ENCODE data around the gene KSR1.

KSR1 gene

GRCh38 chr17:27569884-27570577 lies 113.8 kb downstream of the KSR1 start:
- DNase-seq (ENCODE audit: low read depth in 2 of 2), result no peak

GRCh38 chr17:27570578-27570914 lies 114.3 kb downstream of the KSR1 start:
- DNase-seq (ENCODE audit: low read depth in 2 of 2), result no peak

GRCh38 chr17:27571563-27572352 lies 115.5 kb downstream of the KSR1 start:
- no peak for DNase-seq (ENCODE audit: low read depth in 2 of 2)

GRCh38 chr17:27572665-27573064 lies 116.4 kb downstream of the KSR1 start:
- peak in 1 of 2 donors; percentile 48 for DNase-seq (ENCODE audit: low read depth in 2 of 2)

- DNase-seq (ENCODE audit: low read depth in 2 of 2), result no peak
Measured at GRCh38 chr17:27573548-27573947, 117.3 kb downstream of the KSR1 start.

GRCh38 chr17:27573971-27574525 lies 117.8 kb downstream of the KSR1 start:
- no peak for DNase-seq (ENCODE audit: low read depth in 2 of 2)

- DNase-seq (ENCODE audit: low read depth in 2 of 2), result no peak
Measured at GRCh38 chr17:27575096-27575911, 119.1 kb downstream of the KSR1 start.

- DNase-seq (ENCODE audit: low read depth in 2 of 2), result no peak
Measured at GRCh38 chr17:27575912-27576252, 119.6 kb downstream of the KSR1 start.

GRCh38 chr17:27576477-27577083 lies 120.3 kb downstream of the KSR1 start:
- no peak for DNase-seq (ENCODE audit: low read depth in 2 of 2)

- DNase-seq (ENCODE audit: low read depth in 2 of 2), result no peak
Measured at GRCh38 chr17:27577121-27577761, 121.0 kb downstream of the KSR1 start.

GRCh38 chr17:27577884-27578717 lies 121.9 kb downstream of the KSR1 start:
- DNase-seq (ENCODE audit: low read depth in 2 of 2), result no peak

GRCh38 chr17:27578718-27579085 lies 122.5 kb downstream of the KSR1 start:
- DNase-seq (ENCODE audit: low read depth in 2 of 2), result no peak

- DNase-seq (ENCODE audit: low read depth in 2 of 2), result no peak
Measured at GRCh38 chr17:27579304-27579703, 123.1 kb downstream of the KSR1 start.

GRCh38 chr17:27579897-27580321 lies 123.7 kb downstream of the KSR1 start:
- no peak for DNase-seq (ENCODE audit: low read depth in 2 of 2)

- no peak for DNase-seq (ENCODE audit: low read depth in 2 of 2)
Measured at GRCh38 chr17:27581016-27581415, 124.8 kb downstream of the KSR1 start.

GRCh38 chr17:27582696-27583095 lies 126.4 kb downstream of the KSR1 start:
- DNase-seq (ENCODE audit: low read depth in 2 of 2), result no peak

GRCh38 chr17:27585153-27585681 lies 129.0 kb downstream of the KSR1 start:
- DNase-seq (ENCODE audit: low read depth in 2 of 2), result no peak

- DNase-seq (ENCODE audit: low read depth in 2 of 2), result no peak
Measured at GRCh38 chr17:27585792-27586191, 129.5 kb downstream of the KSR1 start.

- no peak for DNase-seq (ENCODE audit: low read depth in 2 of 2)
Measured at GRCh38 chr17:27586203-27586721, 130.0 kb downstream of the KSR1 start.

GRCh38 chr17:27588354-27588753 lies 132.1 kb downstream of the KSR1 start:
- DNase-seq (ENCODE audit: low read depth in 2 of 2), result no peak

All from stimulated activated CD4-positive, alpha-beta T cell treated with anti-CD3 and anti-CD28 coated beads, Interleukin-1b, Interleukin-23, amount 100 ng/mL, for 4 hours (primary cell).